GM20000 (cell line): ENCODE measurements around the gene PARP16.
"Not testable (repeated sequence)": the region's sequence is repeated elsewhere in the genome, so short reads cannot be mapped to it uniquely, and the experiment has no call there.

ENCODE experiments used
- DNase-seq: peaks from one replicate; pipeline ENCODE4 v3.0.0; 2012; ENCODE audit warnings: low spot score
- CTCF ChIP-seq: IDR thresholded peaks from 2 replicates; pipeline ENCODE4 v1.5.1; 2012; ENCODE audit warnings: mild to moderate bottlenecking, control low read depth; ENCODE audit errors: extremely low read depth, missing control alignments

The PARP16 gene

GRCh38 chr15:65246026-65246714 is 40.5 kb downstream of the PARP16 start:
- no peak for TF ChIP-seq CTCF
- DNase-seq, result no peak

GRCh38 chr15:65245096-65245856 is 41.4 kb downstream of the PARP16 start:
- no peak for TF ChIP-seq CTCF
- DNase-seq, result no peak

GRCh38 chr15:65244638-65245037 is 42.0 kb downstream of the PARP16 start:
- no peak for DNase-seq
- TF ChIP-seq CTCF, result no peak

- DNase-seq, result not testable (repeated sequence)
Observed at GRCh38 chr15:65236443-65236842, 50.2 kb downstream of the PARP16 start.

- TF ChIP-seq CTCF, result no peak
- no peak for DNase-seq
Observed at GRCh38 chr15:65233696-65234095, 53.0 kb downstream of the PARP16 start.

GRCh38 chr15:65232520-65232919 is 54.2 kb downstream of the PARP16 start:
- no peak for TF ChIP-seq CTCF
- no peak for DNase-seq

- DNase-seq, result no peak
- TF ChIP-seq CTCF, result no peak
Observed at GRCh38 chr15:65231306-65231705, 55.4 kb downstream of the PARP16 start.

- DNase-seq, result not testable (repeated sequence)
Observed at GRCh38 chr15:65226901-65227300, 59.8 kb downstream of the PARP16 start.
